ENCODE results near the gene ANKRD63.

- TF ChIP-seq EP300 (IDR thresholded peaks at IDR 0.05; ENCODE audit: low read depth) (no peak), CTCF (IDR thresholded peaks at IDR 0.05) (no peak), POLR2A (IDR thresholded peaks at IDR 0.05) (no peak), POLR2AphosphoS5 (IDR thresholded peaks at IDR 0.05) (no peak)
These were observed 5.9 kb downstream of the ANKRD63 start for GRCh38 chr15:40276927-40277326.
